ENCODE measurements around the gene MBLAC2. TPM values are rescaled to one million over a fixed set of nuclear protein-coding genes. Genes with fewer than 3 reads are reported as not detected.

Gene MBLAC2
- total RNA-seq, 1 donor from 2014 or later: 3.1 TPM

DNA sequence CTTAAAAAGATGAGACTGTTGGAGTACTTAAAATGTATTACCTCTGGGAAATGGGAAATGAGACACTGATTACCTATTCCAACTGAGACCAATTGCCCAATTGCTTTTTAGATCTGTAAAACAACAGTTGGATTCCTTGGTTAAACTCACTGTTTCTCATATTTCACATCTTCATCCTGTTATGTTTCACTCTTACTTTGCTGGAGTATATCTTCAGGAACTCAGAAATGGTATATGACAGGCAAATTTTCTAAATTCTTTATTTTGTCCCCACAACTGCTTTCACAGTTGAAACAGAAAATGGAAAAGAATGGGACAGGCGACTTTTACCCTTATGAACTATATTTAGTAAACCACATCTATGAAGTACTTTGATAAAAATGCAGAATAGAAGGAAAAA lies 56.4 kb downstream of the MBLAC2 start:
- Histone ChIP-seq H3K9me3 (ENCODE audit: control insufficient read depth in 3 of 3, low read length in 3 of 3) (no peaks in the 10 kb centered on the region), H3K4me1 (ENCODE audit: control insufficient read depth in 3 of 3, insufficient read depth in 3 of 3, low read length in 3 of 3) (no peaks in the 10 kb centered on the region), H3K9ac (ENCODE audit: low read depth in 1 of 3, low read length in 3 of 3) (no peak overlapping the region), H3K4me3 (ENCODE audit: low read length in 3 of 3) (no peak overlapping the region), H3K36me3 (ENCODE audit: control insufficient read depth in 3 of 3, insufficient read depth in 3 of 3, low read length in 3 of 3) (no peaks in the 10 kb centered on the region), H3K27ac (ENCODE audit: low read depth, low read length) (no peak overlapping the region), H3K27me3 (ENCODE audit: control insufficient read depth in 3 of 3, insufficient read depth in 3 of 3, low read length in 3 of 3) (no peaks in the 10 kb centered on the region)

DNA sequence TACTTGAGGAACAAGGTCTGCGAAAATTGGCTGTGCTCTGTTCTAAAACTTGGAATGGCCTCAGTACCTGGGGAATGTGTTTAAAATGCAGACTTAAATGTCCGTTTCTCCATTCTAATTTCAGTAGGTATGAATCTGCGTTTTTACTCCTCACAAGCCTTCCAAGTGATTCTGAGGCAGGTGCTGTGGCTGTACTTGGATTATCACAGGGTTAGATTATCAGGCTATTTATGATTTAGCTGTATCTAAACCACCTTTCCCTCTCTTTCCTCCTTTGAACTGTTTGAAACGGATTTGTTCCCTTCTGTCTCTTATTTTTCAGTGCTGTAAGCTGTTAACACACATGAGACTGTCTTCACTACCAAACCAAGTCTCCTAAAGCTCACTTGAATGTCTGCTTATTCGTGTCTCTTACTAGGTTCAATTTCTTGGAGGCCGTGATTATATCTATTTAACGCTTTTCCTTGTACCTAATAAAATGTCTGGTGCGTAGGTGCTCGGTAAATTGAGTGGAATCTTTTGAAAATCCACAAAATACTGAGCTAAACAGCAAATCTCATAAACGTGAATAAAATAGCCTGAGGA lies 64.3 kb downstream of the MBLAC2 start:
- Histone ChIP-seq H3K27ac (ENCODE audit: low read depth, low read length) (peak overlapping the region; percentile 97), H3K27me3 (ENCODE audit: control insufficient read depth in 3 of 3, insufficient read depth in 3 of 3, low read length in 3 of 3) (no peaks in the 10 kb centered on the region), H3K9me3 (ENCODE audit: control insufficient read depth in 3 of 3, low read length in 3 of 3) (no peaks in the 10 kb centered on the region), H3K4me3 (ENCODE audit: low read length in 3 of 3) (peak overlapping the region; percentile 79 to 99 (median 91)), H3K4me1 (ENCODE audit: control insufficient read depth in 3 of 3, insufficient read depth in 3 of 3, low read length in 3 of 3) (peaks cover 3 to 14% (median 7%) of the 10 kb centered on the region in 3 donors), H3K9ac (ENCODE audit: low read depth in 1 of 3, low read length in 3 of 3) (peak overlapping the region; percentile 86 to 99 (median 89)), H3K36me3 (ENCODE audit: control insufficient read depth in 3 of 3, insufficient read depth in 3 of 3, low read length in 3 of 3) (peaks cover 0 to 4% (median 3%) of the 10 kb centered on the region in 3 donors)

DNA sequence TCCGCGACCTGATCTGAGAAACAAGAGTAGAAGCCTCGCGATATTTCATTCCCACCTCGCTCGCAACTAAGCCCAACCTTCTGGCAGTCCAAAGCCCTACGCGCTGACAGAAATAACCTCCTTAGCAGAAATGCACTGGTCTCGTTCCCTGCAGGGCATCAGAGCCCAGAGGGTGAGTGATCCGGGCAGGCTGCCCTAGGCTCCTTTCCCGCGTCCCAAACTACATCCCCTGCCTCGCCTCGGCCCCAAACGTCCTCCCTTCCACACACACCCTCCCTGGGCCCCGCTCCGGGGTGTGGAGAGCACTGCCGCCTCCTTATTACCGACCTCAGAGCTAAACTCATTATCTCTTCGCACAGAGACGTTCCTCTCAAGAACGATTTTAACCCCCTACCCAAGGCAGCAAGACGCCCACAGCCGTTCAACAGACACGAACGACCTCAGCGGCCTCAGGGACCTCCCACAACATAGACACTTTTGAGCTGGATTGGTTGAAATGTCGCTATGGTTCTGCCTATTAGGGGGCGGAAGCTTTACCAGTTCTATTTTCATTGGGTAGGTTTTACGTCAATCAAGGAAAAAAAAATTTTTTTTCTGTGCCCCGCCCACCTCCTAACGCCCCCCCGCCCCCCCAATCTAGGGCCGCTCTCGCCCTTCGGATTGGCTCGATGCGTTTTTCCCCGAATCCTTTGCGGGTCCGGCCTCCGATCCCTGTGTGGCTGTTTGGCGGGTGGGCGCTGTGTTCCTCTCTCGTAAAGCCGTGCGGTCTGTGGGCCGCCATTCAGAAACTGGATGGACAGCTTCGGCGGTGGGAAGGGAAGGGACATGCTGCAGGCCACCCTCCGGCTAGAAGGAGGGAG lies 65.0 kb downstream of the MBLAC2 start, which contains the start of gene CETN3:
Gene CETN3, minus strand, starts transcription at position 439 of the 860 bp plus-strand sequence. Its CDS starts 95 bp downstream, at position 344.
- Histone ChIP-seq H3K9ac (ENCODE audit: low read depth in 1 of 3, low read length in 3 of 3) (peak within 1 kb of the TSS; percentile 96 to 99 (median 98)), H3K9me3 (ENCODE audit: control insufficient read depth in 3 of 3, low read length in 3 of 3) (no peaks in the 10 kb centered on the region), H3K4me3 (ENCODE audit: low read length in 3 of 3) (peak within 1 kb of the TSS; percentile 95 to 99 (median 96)), H3K36me3 (ENCODE audit: control insufficient read depth in 3 of 3, insufficient read depth in 3 of 3, low read length in 3 of 3) (peaks cover 0 to 6% (median 3%) of the 10 kb centered on the region in 3 donors), H3K27me3 (ENCODE audit: control insufficient read depth in 3 of 3, insufficient read depth in 3 of 3, low read length in 3 of 3) (no peaks in the 10 kb centered on the region), H3K4me1 (ENCODE audit: control insufficient read depth in 3 of 3, insufficient read depth in 3 of 3, low read length in 3 of 3) (peaks cover 3 to 14% (median 7%) of the 10 kb centered on the region in 3 donors), H3K27ac (ENCODE audit: low read depth, low read length) (peak within 1 kb of the TSS; percentile 97)

DNA sequence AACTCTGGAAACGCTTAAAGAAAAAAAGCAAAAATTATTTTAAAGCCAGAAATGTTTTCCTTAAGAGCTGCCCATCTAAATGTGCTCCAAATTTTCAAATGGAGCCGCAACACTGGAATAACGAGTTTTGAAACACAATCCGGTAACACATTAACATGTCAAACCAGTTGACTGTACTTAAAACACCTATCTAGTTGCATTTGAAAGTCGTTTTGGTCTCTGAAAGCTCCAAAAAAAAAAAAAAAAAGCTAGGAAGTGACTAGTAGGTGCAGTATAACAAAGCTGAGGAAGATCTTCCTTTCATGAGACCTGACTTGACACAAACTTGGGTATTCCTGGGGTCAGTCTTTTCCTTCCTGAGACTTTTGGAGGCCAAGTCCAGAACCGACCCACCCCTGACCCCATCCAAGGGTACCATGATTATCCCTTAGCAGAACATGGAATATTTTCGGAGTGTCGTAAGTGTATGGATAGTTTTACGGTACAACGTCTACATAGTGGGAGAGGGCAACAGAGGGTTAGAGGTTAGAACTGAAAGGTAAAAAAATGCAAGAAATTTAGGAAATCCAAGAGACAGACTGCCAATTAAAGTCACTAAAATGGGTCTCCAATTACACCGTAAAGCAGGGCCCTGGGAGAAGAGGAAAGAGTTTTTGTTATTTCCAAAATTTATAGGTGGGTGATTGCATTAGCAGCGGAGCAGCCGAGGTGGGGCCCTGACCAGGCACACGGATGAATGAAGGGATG lies 65.8 kb downstream of the MBLAC2 start:
- Histone ChIP-seq H3K36me3 (ENCODE audit: control insufficient read depth in 3 of 3, insufficient read depth in 3 of 3, low read length in 3 of 3) (peaks cover 0 to 9% (median 3%) of the 10 kb centered on the region in 3 donors), H3K9me3 (ENCODE audit: control insufficient read depth in 3 of 3, low read length in 3 of 3) (no peaks in the 10 kb centered on the region), H3K27ac (ENCODE audit: low read depth, low read length) (peak overlapping the region; percentile 97), H3K4me1 (ENCODE audit: control insufficient read depth in 3 of 3, insufficient read depth in 3 of 3, low read length in 3 of 3) (peaks cover 3 to 14% (median 7%) of the 10 kb centered on the region in 3 donors), H3K4me3 (ENCODE audit: low read length in 3 of 3) (peak overlapping the region; percentile 95 to 98 (median 96)), H3K27me3 (ENCODE audit: control insufficient read depth in 3 of 3, insufficient read depth in 3 of 3, low read length in 3 of 3) (no peaks in the 10 kb centered on the region), H3K9ac (ENCODE audit: low read depth in 1 of 3, low read length in 3 of 3) (peak overlapping the region; percentile 96 to 99 (median 98))

Other genes starting within 250 kb of the MBLAC2 start
- gene CETN3, start 65.0 kb downstream of the MBLAC2 start, total RNA-seq: 7.8 TPM
- gene POLR3G, start 93 bp upstream of the MBLAC2 start, total RNA-seq: 0.52 TPM
- gene LYSMD3, start 54.8 kb upstream of the MBLAC2 start, total RNA-seq: 12.5 TPM
- 2.6 TPM for gene ADGRV1, start 84.0 kb upstream of the MBLAC2 start, total RNA-seq